Mesendoderm (in vitro differentiated cells): ENCODE results near the gene TRIM29.

Source experiments
- DNase-seq: peaks from one replicate; pipeline ENCODE4 v3.0.0; 2013
- H2AK5ac ChIP-seq: 2 replicates; pipeline ENCODE4 v1.6.1; 2013; ENCODE audit warnings: low read length, inconsistent platforms
- H2BK120ac ChIP-seq: 2 replicates; pipeline ENCODE4 v1.6.1; 2013; ENCODE audit warnings: low read depth, mild to moderate bottlenecking, low read length, moderate library complexity, mixed read lengths
- H2BK15ac ChIP-seq: replicated peaks from 2 replicates; pipeline ENCODE4 v1.6.1; 2013; ENCODE audit warnings: low read depth, mild to moderate bottlenecking, moderate library complexity
- H2BK5ac ChIP-seq: 2 replicates; pipeline ENCODE4 v1.6.1; 2013; ENCODE audit warnings: low read length, inconsistent platforms
- H3K18ac ChIP-seq: 2 replicates; pipeline ENCODE4 v1.6.1; 2013; ENCODE audit warnings: mild to moderate bottlenecking, low read length, mixed read lengths
- H3K23ac ChIP-seq: one replicate; pipeline ENCODE4 v1.6.1; 2013; ENCODE audit warnings: low read length
- H3K27ac ChIP-seq: 2 replicates; pipeline ENCODE4 v1.5.1; 2013; ENCODE audit warnings: low read depth, mild to moderate bottlenecking, inconsistent platforms, low read length, moderate library complexity
- H3K27me3 ChIP-seq: 2 replicates; pipeline ENCODE4 v1.6.1; 2013; ENCODE audit warnings: low read length, control low read depth, mild to moderate bottlenecking, inconsistent platforms; ENCODE audit not compliant: insufficient read depth, poor library complexity
- H3K36me3 ChIP-seq: 2 replicates; pipeline ENCODE4 v1.6.1; 2013; ENCODE audit warnings: low read length, inconsistent platforms; ENCODE audit not compliant: control insufficient read depth, insufficient read depth
- H3K4ac ChIP-seq: one replicate; pipeline ENCODE4 v1.6.1; 2013; ENCODE audit warnings: low read depth, mild to moderate bottlenecking, low read length, moderate library complexity
- H3K4me1 ChIP-seq: 2 replicates; pipeline ENCODE4 v1.6.1; 2013; ENCODE audit warnings: low read depth, low read length, inconsistent platforms; ENCODE audit not compliant: control insufficient read depth
- H3K4me2 ChIP-seq: 2 replicates; pipeline ENCODE4 v1.6.1; 2013; ENCODE audit warnings: low read length
- H3K4me3 ChIP-seq: 2 replicates; pipeline ENCODE4 v1.5.1; 2013; ENCODE audit warnings: mild to moderate bottlenecking, low read length
- H3K56ac ChIP-seq: one replicate; pipeline ENCODE4 v1.6.1; 2013; ENCODE audit warnings: low read length
- H3K79me1 ChIP-seq: 2 replicates; pipeline ENCODE4 v1.6.1; 2013; ENCODE audit warnings: low read length, inconsistent platforms
- H3K79me2 ChIP-seq: 2 replicates; pipeline ENCODE4 v1.6.1; 2013; ENCODE audit warnings: mild to moderate bottlenecking, low read length; ENCODE audit not compliant: control insufficient read depth, insufficient read depth
- H3K9ac ChIP-seq: 2 replicates; pipeline ENCODE4 v1.6.1; 2013; ENCODE audit warnings: low read length, inconsistent platforms
- H4K5ac ChIP-seq: one replicate; pipeline ENCODE4 v1.6.1; 2013; ENCODE audit warnings: low read length
- H4K8ac ChIP-seq: one replicate; pipeline ENCODE4 v1.6.1; 2013; ENCODE audit warnings: low read depth, mild to moderate bottlenecking, control low read depth, low read length, moderate library complexity
- WGBS: extraction: QIAGEN DNeasy Blood & Tissue Kit; methylation state at CpG from one replicate; pipeline ENCODE4 v1.1.7; 2013; ENCODE audit warnings: low lambda C conversion rate, missing lambda C conversion rate; ENCODE audit not compliant: insufficient coverage; ENCODE audit errors: extremely low coverage; 5-methylcytosine and 5-hydroxymethylcytosine counted together

The TRIM29 gene

DNA sequence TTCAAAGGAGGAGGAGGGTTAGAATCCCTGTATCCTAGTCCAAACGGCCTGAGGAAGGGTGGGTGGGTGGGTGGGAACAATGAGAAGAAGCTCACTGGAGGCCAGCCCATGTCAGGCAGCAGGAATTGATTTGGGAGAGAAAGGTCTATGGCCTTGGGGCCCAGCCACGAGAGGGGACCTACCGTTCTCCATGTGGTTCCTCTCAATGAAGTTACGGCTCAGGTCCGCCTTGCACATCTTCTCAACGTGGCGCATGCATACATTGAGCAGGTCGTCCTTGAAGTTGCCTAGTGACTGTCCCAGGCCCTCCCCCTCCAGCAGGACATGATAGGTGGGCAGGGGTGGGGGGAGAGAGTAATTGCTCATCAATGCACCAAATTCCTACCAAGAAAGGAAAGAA is 12.4 kb downstream of the TRIM29 start:
- H3K79me2 ChIP-seq = no peaks in the 10 kb centered on the region
- no peak overlapping the region for H3K9ac ChIP-seq
- H4K8ac ChIP-seq = no peak overlapping the region
- no peak overlapping the region for H3K4ac ChIP-seq
- no peak overlapping the region for H3K27ac ChIP-seq
- H2BK5ac ChIP-seq = no peak overlapping the region
- DNase-seq = no peak
- H3K56ac ChIP-seq = no peak overlapping the region
- WGBS = no CpG with 5 or more reads among the region's 8 CpGs
- H4K5ac ChIP-seq = no peak overlapping the region
- H3K23ac ChIP-seq = no peak overlapping the region
- no peaks in the 10 kb centered on the region for H3K4me1 ChIP-seq
- no peak overlapping the region for H3K18ac ChIP-seq
- no peak overlapping the region for H2AK5ac ChIP-seq
- H3K36me3 ChIP-seq = no peaks in the 10 kb centered on the region
- H3K4me3 ChIP-seq = no peak overlapping the region
- H3K79me1 ChIP-seq = no peaks in the 10 kb centered on the region
- H2BK120ac ChIP-seq = no peak overlapping the region
- H3K4me2 ChIP-seq = no peak overlapping the region
- H2BK15ac ChIP-seq = no peak overlapping the region
- no peaks in the 10 kb centered on the region for H3K27me3 ChIP-seq

DNA sequence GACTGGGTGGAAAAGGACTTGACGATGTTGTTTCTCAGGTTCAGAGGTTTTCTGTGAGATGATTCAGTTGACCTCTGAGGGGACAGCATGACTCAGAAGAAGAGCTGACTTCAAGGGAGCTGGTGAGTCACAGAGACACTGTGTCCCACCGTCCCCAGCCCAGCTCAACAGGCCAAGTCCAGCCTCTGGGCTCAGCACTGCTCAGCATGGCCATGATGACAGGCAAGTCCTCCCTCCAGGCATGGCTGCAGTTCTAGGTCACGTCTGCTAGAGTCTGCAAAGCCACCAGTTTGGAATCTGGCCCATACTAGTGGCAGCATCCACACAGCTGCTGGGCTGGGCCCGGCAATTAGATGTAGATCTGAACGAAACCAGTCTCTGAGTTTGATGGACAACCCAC is 12.9 kb downstream of the TRIM29 start:
- H3K18ac ChIP-seq = no peak overlapping the region
- H3K36me3 ChIP-seq = no peaks in the 10 kb centered on the region
- H2AK5ac ChIP-seq = no peak overlapping the region
- no peak overlapping the region for H2BK15ac ChIP-seq
- DNase-seq = peak; percentile 42
- H3K79me1 ChIP-seq = no peaks in the 10 kb centered on the region
- H3K79me2 ChIP-seq = no peaks in the 10 kb centered on the region
- H2BK120ac ChIP-seq = no peak overlapping the region
- H3K27ac ChIP-seq = no peak overlapping the region
- no peaks in the 10 kb centered on the region for H3K4me1 ChIP-seq
- no peaks in the 10 kb centered on the region for H3K27me3 ChIP-seq
- no peak overlapping the region for H3K9ac ChIP-seq
- H4K5ac ChIP-seq = no peak overlapping the region
- H3K4me2 ChIP-seq = no peak overlapping the region
- H3K23ac ChIP-seq = no peak overlapping the region
- no peak overlapping the region for H4K8ac ChIP-seq
- H2BK5ac ChIP-seq = no peak overlapping the region
- H3K56ac ChIP-seq = no peak overlapping the region
- no CpG with 5 or more reads among the region's 5 CpGs for WGBS
- H3K4ac ChIP-seq = no peak overlapping the region
- no peak overlapping the region for H3K4me3 ChIP-seq

DNA sequence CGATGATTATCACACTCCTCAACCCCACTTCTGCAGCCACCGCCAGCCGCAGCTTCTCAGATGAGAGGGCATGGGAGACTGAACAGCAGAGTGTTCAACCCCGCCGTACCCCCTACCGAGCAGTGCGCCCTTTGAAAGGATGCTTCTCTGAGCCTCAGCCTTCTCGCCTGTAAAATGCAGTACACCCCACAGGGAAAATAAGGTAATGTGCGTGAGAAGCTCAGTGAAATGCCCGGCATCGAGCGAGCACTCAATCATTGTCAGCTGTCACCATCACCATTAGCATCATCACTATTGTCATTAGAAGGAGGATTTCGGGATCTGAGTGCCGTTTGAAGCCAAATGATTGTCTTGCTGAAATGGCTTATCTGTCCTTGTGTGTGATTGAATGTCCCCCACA is 13.6 kb downstream of the TRIM29 start:
- no CpG with 5 or more reads among the region's 14 CpGs for WGBS
- no peak overlapping the region for H2AK5ac ChIP-seq
- H3K4me1 ChIP-seq = no peaks in the 10 kb centered on the region
- no peak overlapping the region for H3K9ac ChIP-seq
- H3K23ac ChIP-seq = no peak overlapping the region
- H3K4ac ChIP-seq = no peak overlapping the region
- H3K79me2 ChIP-seq = no peaks in the 10 kb centered on the region
- no peak overlapping the region for H3K56ac ChIP-seq
- no peaks in the 10 kb centered on the region for H3K79me1 ChIP-seq
- no peak overlapping the region for H3K4me3 ChIP-seq
- no peak overlapping the region for H3K18ac ChIP-seq
- H4K8ac ChIP-seq = no peak overlapping the region
- no peak overlapping the region for H3K27ac ChIP-seq
- H2BK120ac ChIP-seq = no peak overlapping the region
- H2BK5ac ChIP-seq = no peak overlapping the region
- no peak for DNase-seq
- H3K4me2 ChIP-seq = no peak overlapping the region
- H3K36me3 ChIP-seq = no peaks in the 10 kb centered on the region
- H4K5ac ChIP-seq = no peak overlapping the region
- no peak overlapping the region for H2BK15ac ChIP-seq
- no peaks in the 10 kb centered on the region for H3K27me3 ChIP-seq

DNA sequence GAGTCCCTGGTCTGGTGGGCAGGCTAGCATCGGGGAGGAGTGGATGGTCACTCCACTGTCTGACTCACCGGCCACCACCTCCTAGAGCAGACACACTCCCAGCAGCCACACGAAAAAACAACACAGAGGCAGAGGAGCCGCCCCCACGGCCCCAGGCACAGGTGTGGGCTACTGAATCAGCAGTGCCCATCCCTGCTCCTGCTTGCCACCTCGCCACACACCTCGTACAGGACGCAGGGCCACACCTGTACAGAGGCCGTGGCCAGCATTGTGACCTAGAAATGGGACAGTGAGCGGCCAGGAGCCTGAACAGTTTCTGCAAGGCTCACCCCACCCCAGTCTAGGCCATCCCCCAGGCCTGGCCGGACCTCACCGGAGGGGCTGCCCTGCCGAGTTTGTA is 14.0 kb downstream of the TRIM29 start:
- no peaks in the 10 kb centered on the region for H3K4me1 ChIP-seq
- H3K4me2 ChIP-seq = no peak overlapping the region
- no peak overlapping the region for H3K23ac ChIP-seq
- no peak overlapping the region for H3K56ac ChIP-seq
- no peaks in the 10 kb centered on the region for H3K79me2 ChIP-seq
- no peak overlapping the region for H3K4me3 ChIP-seq
- no peak overlapping the region for H4K8ac ChIP-seq
- H3K4ac ChIP-seq = no peak overlapping the region
- no peak overlapping the region for H3K27ac ChIP-seq
- no peak overlapping the region for H3K9ac ChIP-seq
- no peaks in the 10 kb centered on the region for H3K27me3 ChIP-seq
- WGBS = no CpG with 5 or more reads among the region's 13 CpGs
- no peak overlapping the region for H3K18ac ChIP-seq
- H2BK5ac ChIP-seq = no peak overlapping the region
- H2AK5ac ChIP-seq = no peak overlapping the region
- H2BK15ac ChIP-seq = no peak overlapping the region
- H4K5ac ChIP-seq = no peak overlapping the region
- no peak for DNase-seq
- H3K36me3 ChIP-seq = no peaks in the 10 kb centered on the region
- no peak overlapping the region for H2BK120ac ChIP-seq
- H3K79me1 ChIP-seq = no peaks in the 10 kb centered on the region

DNA sequence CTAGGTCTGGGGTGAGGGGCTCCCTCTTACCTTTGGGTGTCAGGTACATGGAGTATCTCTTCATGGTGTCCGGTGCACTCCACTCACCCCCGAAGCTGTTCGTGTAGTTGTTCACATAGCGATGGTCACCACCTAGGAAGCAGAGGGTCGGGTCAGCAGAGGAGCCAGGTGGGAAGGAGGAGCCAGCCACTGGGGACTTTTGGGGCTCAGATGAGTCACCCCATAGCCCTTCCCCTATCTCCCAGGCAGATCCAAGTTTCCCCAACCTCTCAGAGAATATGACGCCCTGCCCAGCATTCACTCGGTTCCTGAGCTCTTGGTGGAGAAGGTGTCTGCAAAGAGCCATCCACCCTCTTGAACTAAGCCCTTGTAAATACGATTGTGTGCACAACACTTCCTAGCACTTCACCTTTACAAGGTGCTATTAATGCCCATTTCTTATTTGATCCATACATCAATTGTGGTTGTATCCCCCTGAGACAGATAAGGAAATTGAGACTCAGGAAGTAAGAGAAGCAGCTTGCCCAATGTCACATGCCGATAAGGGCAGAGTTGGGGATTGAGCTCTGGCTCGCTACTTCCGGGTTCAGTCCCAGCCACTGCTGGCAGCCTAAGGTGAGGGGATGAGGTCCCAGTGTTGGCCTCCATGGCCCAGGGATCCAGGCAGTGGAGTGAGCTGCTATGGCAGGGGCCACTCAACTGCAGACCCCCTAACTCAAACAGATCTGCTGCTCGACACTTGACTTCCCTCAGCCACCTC is 14.8 kb downstream of the TRIM29 start:
- Histone ChIP-seq H3K4ac (no peak overlapping the region), H3K23ac (no peak overlapping the region), H3K79me2 (no peaks in the 10 kb centered on the region), H2AK5ac (no peak overlapping the region), H3K79me1 (no peaks in the 10 kb centered on the region), H2BK15ac (no peak overlapping the region), H2BK5ac (no peak overlapping the region), H4K8ac (no peak overlapping the region), H3K36me3 (no peaks in the 10 kb centered on the region), H4K5ac (no peak overlapping the region), H3K4me1 (no peaks in the 10 kb centered on the region), H3K56ac (no peak overlapping the region), H3K27me3 (no peaks in the 10 kb centered on the region), H3K27ac (no peak overlapping the region), H3K4me3 (no peak overlapping the region), H3K4me2 (no peak overlapping the region), H3K18ac (no peak overlapping the region), H3K9ac (no peak overlapping the region), H2BK120ac (no peak overlapping the region)
- WGBS = no CpG with 5 or more reads among the region's 12 CpGs
- DNase-seq = no peak

DNA sequence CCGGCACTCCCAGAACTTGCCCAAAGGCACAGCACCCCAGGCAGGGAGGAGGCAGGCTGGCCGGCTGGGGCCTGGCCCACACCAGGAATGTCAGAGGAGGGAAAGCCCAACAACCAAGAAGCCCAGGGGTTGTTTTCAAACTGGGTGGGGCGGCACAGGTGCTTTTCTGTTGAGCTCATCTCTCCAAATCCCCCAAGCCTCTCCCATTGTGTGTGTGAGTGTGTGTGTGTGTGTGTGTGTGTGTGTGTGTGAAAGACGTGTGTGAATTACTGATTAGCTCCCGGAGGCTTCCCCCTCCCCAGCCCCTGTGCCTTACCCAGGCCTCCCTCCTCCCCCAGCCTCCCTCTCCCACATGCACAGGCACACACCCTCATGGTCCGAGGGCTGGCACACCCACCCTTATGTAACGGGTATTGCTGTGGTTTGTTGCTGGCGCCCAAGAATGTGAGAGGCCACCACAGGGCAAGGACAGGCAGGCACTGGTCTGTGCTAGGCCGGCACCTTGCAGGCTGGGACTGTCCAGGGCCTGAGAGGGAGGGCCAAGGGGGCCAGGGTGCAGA is 15.9 kb downstream of the TRIM29 start:
- Histone ChIP-seq H3K27me3 (no peaks in the 10 kb centered on the region), H3K18ac (no peak overlapping the region), H4K5ac (no peak overlapping the region), H3K4me2 (no peak overlapping the region), H2BK120ac (no peak overlapping the region), H3K79me2 (no peaks in the 10 kb centered on the region), H3K4ac (no peak overlapping the region), H3K4me1 (no peaks in the 10 kb centered on the region), H3K56ac (no peak overlapping the region), H2AK5ac (no peak overlapping the region), H3K23ac (no peak overlapping the region), H4K8ac (no peak overlapping the region), H3K27ac (no peak overlapping the region), H3K79me1 (no peaks in the 10 kb centered on the region), H2BK15ac (no peak overlapping the region), H3K4me3 (no peak overlapping the region), H2BK5ac (no peak overlapping the region), H3K9ac (no peak overlapping the region), H3K36me3 (no peaks in the 10 kb centered on the region)
- WGBS = no CpG with 5 or more reads among the region's 9 CpGs
- DNase-seq = peak; percentile 83
